K562 (cell line): ENCODE data around the gene ADGRD1.

ENCODE experiments used
- ERF ChIP-seq: fragments of 450-650 bp; formaldehyde crosslinking; IDR thresholded peaks from 2 replicates; pipeline ENCODE4 v1.4.0; 2020; ENCODE audit warnings: mild to moderate bottlenecking, mixed read lengths
- ETV6 ChIP-seq, 3 experiments: fragments of 150-350 bp in 1 of 3; sonication (generic) in 1 of 3; formaldehyde crosslinking in 1 of 3; IDR thresholded peaks; 2 replicates each; pipeline versions ENCODE4 v1.6.1 to v1.8.0; 2014 to 2022; ENCODE audit warnings: borderline replicate concordance in 2 of 3, low read depth in 2 of 3, antibody characterized with exemption in 1 of 3, low read length in 1 of 3, mild to moderate bottlenecking in 1 of 3, missing genetic modification reagents in 1 of 3
- HDGF ChIP-seq: fragments of 450-650 bp; IDR thresholded peaks from 2 replicates; pipeline ENCODE4 v1.6.1; 2016
- JUN ChIP-seq, 2 experiments: sonication (generic) in 1 of 2; formaldehyde crosslinking in 1 of 2; IDR thresholded peaks; 2 replicates each; pipeline versions ENCODE4 v1.6.1 to v1.8.0; 2012 to 2022; ENCODE audit warnings: borderline replicate concordance in 2 of 2, mild to moderate bottlenecking in 2 of 2, improper control_type of control experiment in 1 of 2, low read depth in 1 of 2, low read length in 1 of 2, missing genetic modification reagents in 1 of 2
- POLR2A ChIP-seq: fragments of 450-650 bp; conservative IDR thresholded peaks from 2 replicates; pipeline ENCODE4 v1.6.1; 2016
- PTBP1 ChIP-seq: fragments of 200-400 bp; formaldehyde crosslinking; IDR thresholded peaks from 2 replicates; pipeline ENCODE4 v1.6.1; 2017; ENCODE audit warnings: low read depth, low read length
- TCF7L2 ChIP-seq: fragments of 150-350 bp; IDR thresholded peaks from 2 replicates; pipeline ENCODE4 v1.6.1; 2016; ENCODE audit warnings: low read depth, mild to moderate bottlenecking, low read length, moderate library complexity
- TRIM24 ChIP-seq, 2 experiments: fragments of 450-650 bp; IDR thresholded peaks; 2 replicates each; pipeline ENCODE4 v1.6.1; 2016
- ZKSCAN8 ChIP-seq: fragments of 200-800 bp; sonication (Bioruptor generic); IDR thresholded peaks from 2 replicates; pipeline ENCODE4 v1.6.1; 2016; ENCODE audit warnings: missing genetic modification characterization, missing compliant biosample characterization
- TF ChIP-seq, protein P1 (sequence below): fragments of 450-650 bp; IDR thresholded peaks from 2 replicates; pipeline ENCODE4 v1.6.1; 2018; ENCODE audit not compliant: partially characterized antibody
- TF ChIP-seq, protein P2 (sequence below): fragments of 250-450 bp; sonication (Bioruptor Pico); IDR thresholded peaks from 2 replicates; pipeline ENCODE4 v1.4.0; 2020; ENCODE audit warnings: borderline replicate concordance

GRCh38 chr12:130951636-130952035 lies 2.1 kb upstream of the ADGRD1 start:
- no peak for TF ChIP-seq ETV6 (IDR thresholded peaks at IDR 0.05; ENCODE audit: borderline replicate concordance in 1 of 2, low read depth in 2 of 2, low read length in 1 of 2)
- no peak for TF ChIP-seq ETV6 (CRISPR knock-in tag; IDR thresholded peaks at IDR 0.05; ENCODE audit: borderline replicate concordance)
- TF ChIP-seq, protein P1, sequence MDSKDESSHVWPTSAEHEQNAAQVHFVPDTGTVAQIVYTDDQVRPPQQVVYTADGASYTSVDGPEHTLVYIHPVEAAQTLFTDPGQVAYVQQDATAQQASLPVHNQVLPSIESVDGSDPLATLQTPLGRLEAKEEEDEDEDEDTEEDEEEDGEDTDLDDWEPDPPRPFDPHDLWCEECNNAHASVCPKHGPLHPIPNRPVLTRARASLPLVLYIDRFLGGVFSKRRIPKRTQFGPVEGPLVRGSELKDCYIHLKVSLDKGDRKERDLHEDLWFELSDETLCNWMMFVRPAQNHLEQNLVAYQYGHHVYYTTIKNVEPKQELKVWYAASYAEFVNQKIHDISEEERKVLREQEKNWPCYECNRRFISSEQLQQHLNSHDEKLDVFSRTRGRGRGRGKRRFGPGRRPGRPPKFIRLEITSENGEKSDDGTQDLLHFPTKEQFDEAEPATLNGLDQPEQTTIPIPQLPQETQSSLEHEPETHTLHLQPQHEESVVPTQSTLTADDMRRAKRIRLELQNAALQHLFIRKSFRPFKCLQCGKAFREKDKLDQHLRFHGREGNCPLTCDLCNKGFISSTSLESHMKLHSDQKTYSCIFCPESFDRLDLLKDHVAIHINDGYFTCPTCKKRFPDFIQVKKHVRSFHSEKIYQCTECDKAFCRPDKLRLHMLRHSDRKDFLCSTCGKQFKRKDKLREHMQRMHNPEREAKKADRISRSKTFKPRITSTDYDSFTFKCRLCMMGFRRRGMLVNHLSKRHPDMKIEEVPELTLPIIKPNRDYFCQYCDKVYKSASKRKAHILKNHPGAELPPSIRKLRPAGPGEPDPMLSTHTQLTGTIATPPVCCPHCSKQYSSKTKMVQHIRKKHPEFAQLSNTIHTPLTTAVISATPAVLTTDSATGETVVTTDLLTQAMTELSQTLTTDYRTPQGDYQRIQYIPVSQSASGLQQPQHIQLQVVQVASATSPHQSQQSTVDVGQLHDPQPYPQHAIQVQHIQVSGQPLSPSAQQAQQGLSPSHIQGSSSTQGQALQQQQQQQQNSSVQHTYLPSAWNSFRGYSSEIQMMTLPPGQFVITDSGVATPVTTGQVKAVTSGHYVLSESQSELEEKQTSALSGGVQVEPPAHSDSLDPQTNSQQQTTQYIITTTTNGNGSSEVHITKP: no peak
- no peak for TF ChIP-seq HDGF
- TF ChIP-seq POLR2A: no peak
- no peak for TF ChIP-seq ERF (CRISPR knock-in tag)
- TF ChIP-seq, protein P2, sequence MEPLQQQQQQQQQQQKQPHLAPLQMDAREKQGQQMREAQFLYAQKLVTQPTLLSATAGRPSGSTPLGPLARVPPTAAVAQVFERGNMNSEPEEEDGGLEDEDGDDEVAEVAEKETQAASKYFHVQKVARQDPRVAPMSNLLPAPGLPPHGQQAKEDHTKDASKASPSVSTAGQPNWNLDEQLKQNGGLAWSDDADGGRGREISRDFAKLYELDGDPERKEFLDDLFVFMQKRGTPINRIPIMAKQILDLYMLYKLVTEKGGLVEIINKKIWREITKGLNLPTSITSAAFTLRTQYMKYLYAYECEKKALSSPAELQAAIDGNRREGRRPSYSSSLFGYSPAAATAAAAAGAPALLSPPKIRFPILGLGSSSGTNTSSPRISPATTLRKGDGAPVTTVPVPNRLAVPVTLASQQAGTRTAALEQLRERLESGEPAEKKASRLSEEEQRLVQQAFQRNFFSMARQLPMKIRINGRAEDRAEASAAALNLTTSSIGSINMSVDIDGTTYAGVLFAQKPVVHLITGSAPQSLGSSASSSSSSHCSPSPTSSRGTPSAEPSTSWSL (CRISPR knock-in tag): no peak
- no peak for TF ChIP-seq TCF7L2
- TF ChIP-seq PTBP1: no peak
- no peak for TF ChIP-seq JUN (IDR thresholded peaks at IDR 0.05; ENCODE audit: borderline replicate concordance, low read depth, low read length)
- TF ChIP-seq JUN (CRISPR knock-in tag; IDR thresholded peaks at IDR 0.05; ENCODE audit: borderline replicate concordance): no peak
- no peak for TF ChIP-seq TRIM24 (IDR thresholded peaks at IDR 0.05)
- TF ChIP-seq ZKSCAN8 (CRISPR knock-in tag): no peak
